ENCODE results near the gene CDV3. TPM values are rescaled to one million over a fixed set of nuclear protein-coding genes. Genes with fewer than 3 reads are reported as not detected.

CDV3 gene
- total RNA-seq, 4 donors from 2014 or later: 45.3 to 146 (median 79.1) TPM

- Histone ChIP-seq H3K36me3 (no peaks in the 10 kb centered on the region), H3K27me3 (no peaks in the 10 kb centered on the region), H3K27ac (peak overlapping the region; percentile 95 to 99), H3K4me1 (peaks cover 3 to 6% of the 10 kb centered on the region in 2 donors), H3K9me3 (no peaks in the 10 kb centered on the region), H3K4me3 (peak overlapping the region; percentile 60 to 65)
- intact Hi-C loops (cut with DNase I; ENCODE audit: low total_unique reads): loop anchor here (10.0 kb wide), 1 partner anchor 848 kb away; the partner anchor contains the start of gene NPHP3
- peak; percentile 100 for DNase-seq
- TF ChIP-seq CTCF (IDR thresholded peaks at IDR 0.05) (peak in 1 of 4 experiments; percentile 7), POLR2A (IDR thresholded peaks at IDR 0.05) (peak; percentile 36 to 68)
These were observed 345 bp upstream of the CDV3 start for GRCh38 chr3:133573054-133573628.

- Histone ChIP-seq H3K9me3 (no peaks in the 10 kb centered on the region), H3K36me3 (no peaks in the 10 kb centered on the region), H3K4me3 (peak overlapping the region; percentile 60 to 65), H3K27ac (peak overlapping the region; percentile 95 to 99), H3K4me1 (peaks cover 3 to 6% of the 10 kb centered on the region in 2 donors), H3K27me3 (no peaks in the 10 kb centered on the region)
- intact Hi-C loops (cut with DNase I; ENCODE audit: low total_unique reads): loop anchor here (10.0 kb wide), 1 partner anchor 850 kb away; the partner anchor contains the start of gene NPHP3
- peak; percentile 59 to 70 for DNase-seq
- TF ChIP-seq CTCF (IDR thresholded peaks at IDR 0.05): peak in 1 of 4 experiments; percentile 6
- TF ChIP-seq POLR2A (IDR thresholded peaks at IDR 0.05): peak; percentile 34 to 44
These were observed 885 bp downstream of the CDV3 start for GRCh38 chr3:133574260-133574881.

GRCh38 chr3:133575086-133575485, 1.6 kb downstream of the CDV3 start:
- Histone ChIP-seq H3K4me1 (peaks cover 3 to 6% of the 10 kb centered on the region in 2 donors), H3K36me3 (no peaks in the 10 kb centered on the region), H3K4me3 (peak overlapping the region; percentile 60 to 65), H3K9me3 (no peaks in the 10 kb centered on the region), H3K27ac (peak overlapping the region; percentile 95 to 99), H3K27me3 (no peaks in the 10 kb centered on the region)
- intact Hi-C loops (cut with DNase I; ENCODE audit: low total_unique reads): loop anchor here (10.0 kb wide), 1 partner anchor 850 kb away; the partner anchor contains the start of gene NPHP3
- TF ChIP-seq POLR2A (IDR thresholded peaks at IDR 0.05) (no peak), CTCF (IDR thresholded peaks at IDR 0.05) (no peak)
- no peak for DNase-seq

- Histone ChIP-seq H3K4me1 (peaks cover 3 to 6% of the 10 kb centered on the region in 2 donors), H3K9me3 (no peaks in the 10 kb centered on the region), H3K36me3 (no peaks in the 10 kb centered on the region), H3K27ac (no peak overlapping the region), H3K4me3 (no peak overlapping the region), H3K27me3 (no peaks in the 10 kb centered on the region)
- no peak for DNase-seq
- intact Hi-C loops (cut with DNase I; ENCODE audit: low total_unique reads): loop anchor here (10.0 kb wide), 1 partner anchor 851 kb away; the partner anchor contains the start of gene NPHP3
- TF ChIP-seq CTCF (IDR thresholded peaks at IDR 0.05): no peak
- TF ChIP-seq POLR2A (IDR thresholded peaks at IDR 0.05): no peak
These were observed 2.7 kb downstream of the CDV3 start for GRCh38 chr3:133576169-133576568.

Measured in uterus (tissue), 4 donors.